Activated CD4-positive, CD25-positive, alpha-beta regulatory T cell treated with anti-CD3 and anti-CD28 coated beads, Interleukin-2, amount 50 U/mL, for 24 hours (primary cell): ENCODE measurements around the gene BRD1.

Experiments
- ATAC-seq, 2 donors: fragments of 150-1000 bp; cut with Tn5 transposase; one replicate each; pipeline ENCODE4 v1.10.0; 2021; ENCODE audit warnings: mild to moderate bottlenecking in 1 of 2, moderate library complexity in 1 of 2

Gene BRD1

GRCh38 chr22:49725516-49725915 is 102.2 kb downstream of the BRD1 start:
- no peak for ATAC-seq

GRCh38 chr22:49724893-49725489 is 102.7 kb downstream of the BRD1 start:
- ATAC-seq: peak; percentile 81 to 90

GRCh38 chr22:49724030-49724892 is 103.4 kb downstream of the BRD1 start:
- ATAC-seq: peak; percentile 43 to 59

GRCh38 chr22:49723478-49724029 is 104.1 kb downstream of the BRD1 start:
- ATAC-seq: no peak
